GM12878 (cell line): ENCODE results near the gene ZBTB4. TPM values are rescaled to one million over a fixed set of nuclear protein-coding genes. Genes with fewer than 3 reads are reported as not detected.

Experiments used
- ATF7 ChIP-seq: fragments of 450-650 bp; IDR thresholded peaks from 2 replicates; pipeline ENCODE4 v1.6.1; 2016; ENCODE audit warnings: low read depth, mild to moderate bottlenecking
- BHLHE40 ChIP-seq, 2 experiments: fragments of 450-650 bp in 1 of 2; IDR thresholded peaks; 2 replicates each; pipeline ENCODE4 v1.6.1; 2011 to 2017; ENCODE audit warnings: low read depth in 2 of 2, borderline replicate concordance in 1 of 2, improper control_type of control experiment in 1 of 2, low read length in 1 of 2, mild to moderate bottlenecking in 1 of 2
- CBFB ChIP-seq: IDR thresholded peaks from 2 replicates; pipeline ENCODE4 v1.6.1; 2016; ENCODE audit warnings: antibody characterized with exemption, low read depth
- CBX3 ChIP-seq: fragments of 200-600 bp; sonication (generic); IDR thresholded peaks from 2 replicates; pipeline ENCODE4 v1.6.1; 2016; ENCODE audit warnings: low read depth, borderline replicate concordance
- CREB1 ChIP-seq: IDR thresholded peaks from 2 replicates; pipeline ENCODE4 v1.6.1; 2012; ENCODE audit warnings: low read depth, mild to moderate bottlenecking, inconsistent platforms
- EGR1 ChIP-seq, 2 experiments: IDR thresholded peaks; 1 replicate in 1 of 2; 2 replicates in 1 of 2; pipeline ENCODE4 v1.6.1; 2011 to 2012; ENCODE audit warnings: low read depth in 2 of 2, low read length in 2 of 2, borderline replicate concordance in 1 of 2, mild to moderate bottlenecking in 1 of 2, moderate library complexity in 1 of 2
- EP300 ChIP-seq, 2 experiments: fragments of 150-350 bp in 1 of 2; IDR thresholded peaks; 2 replicates each; pipeline ENCODE4 v1.6.1; 2011 to 2012; ENCODE audit warnings: low read depth in 2 of 2, low read length in 2 of 2, borderline replicate concordance in 1 of 2, improper control_type of control experiment in 1 of 2, inconsistent platforms in 1 of 2; ENCODE audit not compliant: control insufficient read depth in 1 of 2
- HDAC2 ChIP-seq: fragments of 200-600 bp; sonication (generic); IDR thresholded peaks from 2 replicates; pipeline ENCODE4 v1.6.1; 2017
- JUNB ChIP-seq: IDR thresholded peaks from 2 replicates; pipeline ENCODE4 v1.6.1; 2016; ENCODE audit warnings: antibody characterized with exemption, mild to moderate bottlenecking
- LARP7 ChIP-seq: fragments of 450-650 bp; IDR thresholded peaks from 2 replicates; pipeline ENCODE4 v1.6.1; 2017; ENCODE audit warnings: mild to moderate bottlenecking
- MXI1 ChIP-seq: fragments of 150-350 bp; IDR thresholded peaks from 2 replicates; pipeline ENCODE4 v1.6.1; 2011; ENCODE audit warnings: low read depth, mild to moderate bottlenecking, inconsistent platforms, low read length, improper control_type of control experiment
- MYB ChIP-seq: fragments of 150-350 bp; IDR thresholded peaks from 2 replicates; pipeline ENCODE4 v1.6.1; 2014; ENCODE audit warnings: mild to moderate bottlenecking, low read depth, low read length, borderline replicate concordance
- NBN ChIP-seq: fragments of 450-650 bp; IDR thresholded peaks from 2 replicates; pipeline ENCODE4 v1.6.1; 2016
- NFIC ChIP-seq: IDR thresholded peaks from 2 replicates; pipeline ENCODE4 v1.6.1; 2012; ENCODE audit warnings: low read depth, mild to moderate bottlenecking, inconsistent platforms, low read length, moderate library complexity
- NR2C2 ChIP-seq: IDR thresholded peaks from 2 replicates; pipeline ENCODE4 v1.6.1; 2011; ENCODE audit warnings: borderline replicate concordance, low read depth; ENCODE audit not compliant: control insufficient read depth, insufficient read length
- PAX8 ChIP-seq: fragments of 450-650 bp; IDR thresholded peaks from 2 replicates; pipeline ENCODE4 v1.6.1; 2017; ENCODE audit warnings: mild to moderate bottlenecking, moderate library complexity
- POU2F2 ChIP-seq: IDR thresholded peaks from 3 replicates; pipeline ENCODE4 v1.6.1; 2011; ENCODE audit warnings: low read depth, mild to moderate bottlenecking, low read length, borderline replicate concordance
- RAD21 ChIP-seq: IDR thresholded peaks from 2 replicates; pipeline ENCODE4 v1.6.1; 2011; ENCODE audit warnings: mild to moderate bottlenecking, low read depth, low read length, moderate library complexity; ENCODE audit not compliant: insufficient read depth
- RCOR1 ChIP-seq: conservative IDR thresholded peaks from 2 replicates; pipeline ENCODE4 v1.6.1; 2012; ENCODE audit warnings: low read depth, low read length, improper control_type of control experiment
- SIX5 ChIP-seq: IDR thresholded peaks from 2 replicates; pipeline ENCODE4 v1.6.1; 2011; ENCODE audit warnings: mild to moderate bottlenecking, low read depth, low read length, moderate library complexity; ENCODE audit not compliant: severe bottlenecking
- SMC3 ChIP-seq: IDR thresholded peaks from 2 replicates; pipeline ENCODE4 v1.6.1; 2011; ENCODE audit warnings: low read length, improper control_type of control experiment, borderline replicate concordance
- SPI1 ChIP-seq: IDR thresholded peaks from 2 replicates; pipeline ENCODE4 v1.6.1; 2011; ENCODE audit warnings: low read depth, mild to moderate bottlenecking, low read length, moderate library complexity, borderline replicate concordance; ENCODE audit not compliant: insufficient read depth
- YY1 ChIP-seq: IDR thresholded peaks from 2 replicates; pipeline ENCODE4 v1.6.1; 2011; ENCODE audit warnings: low read depth, mild to moderate bottlenecking, low read length
- ZNF24 ChIP-seq: fragments of 450-650 bp; IDR thresholded peaks from 2 replicates; pipeline ENCODE4 v1.6.1; 2017; ENCODE audit warnings: antibody characterized with exemption, mild to moderate bottlenecking
- ZSCAN29 ChIP-seq: fragments of 450-650 bp; IDR thresholded peaks from 2 replicates; pipeline ENCODE4 v1.6.1; 2017; ENCODE audit warnings: mild to moderate bottlenecking, moderate library complexity
- polyA plus RNA-seq, 11 experiments: library from polyadenylated mRNA; depleted of rRNA in 4 of 11; unstranded in 6 of 11; stranded (reverse) in 5 of 11; fragments of >200 nt; fragmentation: Nextera tagmentation in 4 of 11; fragmentation: Illumina TruSeq in 1 of 11; extraction: Ambion mirVana in 4 of 11; extraction: Trizol in 1 of 11; gene quantifications; 1 replicate in 1 of 11; 2 replicates in 10 of 11; pipeline versions ENCODE4 v1.2.1 to v1.2.3, GENCODE V29; 2011 to 2016; ENCODE audit warnings: inconsistent platforms in 2 of 11, missing spikeins in 2 of 11, low read depth in 1 of 11
- total RNA-seq, 4 experiments: library from RNA; depleted of rRNA in 3 of 4; stranded (reverse); fragments of >200 nt in 3 of 4; fragmentation: Illumina TruSeq in 1 of 4; extraction: Trizol in 1 of 4; gene quantifications; 2 replicates each; pipeline versions ENCODE4 v1.2.1 to v1.2.3, GENCODE V29; 2013 to 2021
- TF ChIP-seq, protein P1 (sequence below): IDR thresholded peaks from 2 replicates; pipeline ENCODE4 v1.6.1; 2011; ENCODE audit warnings: borderline replicate concordance, low read depth, mild to moderate bottlenecking, moderate library complexity, mixed read lengths, low read length; ENCODE audit not compliant: insufficient read depth; ENCODE audit errors: extremely low read length
- TF ChIP-seq, protein P2 (sequence below): IDR thresholded peaks from 2 replicates; pipeline ENCODE4 v1.6.1; 2012; ENCODE audit warnings: low read depth, low read length, improper control_type of control experiment
- TF ChIP-seq, protein P3 (sequence below): fragments of 450-650 bp; conservative IDR thresholded peaks from 2 replicates; pipeline ENCODE4 v1.6.1; 2017; ENCODE audit warnings: mild to moderate bottlenecking, moderate library complexity

ZBTB4 gene
- total and polyA plus RNA-seq, 10 of the 15 experiments (the other 5 are each of a cell fraction or from before 2014, with no cell fraction given), result 2.0 to 14.9 (median 6.9) TPM

DNA sequence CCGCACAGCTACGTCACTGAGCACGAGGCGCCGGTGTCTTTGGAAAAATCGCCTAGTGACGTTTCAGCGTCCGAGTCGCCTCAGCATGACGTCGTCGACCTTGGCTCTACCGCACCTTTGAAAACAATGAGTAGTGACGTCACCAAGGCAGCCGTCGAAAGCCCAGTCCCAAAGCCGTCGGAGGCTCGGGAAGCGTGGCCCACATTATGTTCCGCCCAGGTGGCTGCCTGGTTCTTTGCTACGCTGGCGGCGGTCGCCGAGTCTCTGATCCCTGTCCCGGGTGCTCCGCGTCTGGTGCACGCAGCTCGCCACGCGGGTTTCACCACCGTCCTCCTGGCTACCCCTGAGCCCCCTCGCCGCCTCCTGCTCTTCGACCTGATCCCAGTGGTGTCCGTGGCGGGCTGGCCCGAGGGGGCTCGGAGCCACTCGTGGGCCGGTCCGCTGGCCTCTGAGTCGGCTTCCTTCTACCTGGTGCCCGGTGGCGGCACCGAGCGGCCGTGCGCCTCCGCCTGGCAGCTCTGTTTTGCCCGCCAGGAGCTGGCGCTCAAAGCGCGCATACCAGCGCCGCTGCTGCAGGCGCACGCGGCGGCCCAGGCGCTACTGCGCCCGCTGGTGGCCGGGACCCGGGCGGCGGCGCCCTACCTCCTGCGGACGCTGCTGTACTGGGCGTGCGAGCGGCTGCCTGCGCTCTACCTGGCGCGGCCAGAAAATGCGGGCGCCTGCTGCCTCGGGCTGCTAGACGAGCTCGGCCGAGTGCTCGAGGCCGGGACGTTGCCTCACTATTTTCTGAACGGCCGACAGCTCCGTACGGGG is 42.7 kb downstream of the ZBTB4 start (continued):
- TF ChIP-seq, protein P1, sequence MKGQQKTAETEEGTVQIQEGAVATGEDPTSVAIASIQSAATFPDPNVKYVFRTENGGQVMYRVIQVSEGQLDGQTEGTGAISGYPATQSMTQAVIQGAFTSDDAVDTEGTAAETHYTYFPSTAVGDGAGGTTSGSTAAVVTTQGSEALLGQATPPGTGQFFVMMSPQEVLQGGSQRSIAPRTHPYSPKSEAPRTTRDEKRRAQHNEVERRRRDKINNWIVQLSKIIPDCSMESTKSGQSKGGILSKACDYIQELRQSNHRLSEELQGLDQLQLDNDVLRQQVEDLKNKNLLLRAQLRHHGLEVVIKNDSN, result no peak
- no peak for TF ChIP-seq RCOR1
- no peak for TF ChIP-seq HDAC2
- no peak for TF ChIP-seq JUNB
- TF ChIP-seq NR2C2, result no peak
- TF ChIP-seq MXI1, result peak; percentile 70
- peak; percentile 93 for TF ChIP-seq ATF7
- TF ChIP-seq SIX5, result no peak
- TF ChIP-seq LARP7, result peak; percentile 87
- no peak for TF ChIP-seq PAX8
- peak in 1 of 2 experiments; percentile 27; a peak in 1 of 3 replicates for TF ChIP-seq EGR1 (IDR thresholded peaks at IDR 0.05; ENCODE audit: borderline replicate concordance in 1 of 2, low read depth in 2 of 2, low read length in 2 of 2)
- peak; percentile 63 for TF ChIP-seq SMC3
- peak; percentile 59 for TF ChIP-seq RAD21
- TF ChIP-seq ZNF24, result peak; percentile 62; the same call in 1 of the 2 replicates
- TF ChIP-seq EP300 (IDR thresholded peaks at IDR 0.05; ENCODE audit: borderline replicate concordance in 1 of 2, control insufficient read depth in 1 of 2, low read depth in 2 of 2, low read length in 2 of 2), result 0 out of 4 replicates have a peak, but pooled peaks of 1 of the 2 experiments have one; percentile 16
- peak; percentile 66 for TF ChIP-seq NBN
- TF ChIP-seq, protein P2, sequence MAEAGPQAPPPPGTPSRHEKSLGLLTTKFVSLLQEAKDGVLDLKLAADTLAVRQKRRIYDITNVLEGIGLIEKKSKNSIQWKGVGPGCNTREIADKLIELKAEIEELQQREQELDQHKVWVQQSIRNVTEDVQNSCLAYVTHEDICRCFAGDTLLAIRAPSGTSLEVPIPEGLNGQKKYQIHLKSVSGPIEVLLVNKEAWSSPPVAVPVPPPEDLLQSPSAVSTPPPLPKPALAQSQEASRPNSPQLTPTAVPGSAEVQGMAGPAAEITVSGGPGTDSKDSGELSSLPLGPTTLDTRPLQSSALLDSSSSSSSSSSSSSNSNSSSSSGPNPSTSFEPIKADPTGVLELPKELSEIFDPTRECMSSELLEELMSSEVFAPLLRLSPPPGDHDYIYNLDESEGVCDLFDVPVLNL, result 0 out of 2 replicates have a peak, but pooled peaks have one; percentile 24
- no peak for TF ChIP-seq ZSCAN29
- no peak for TF ChIP-seq SPI1
- no peak for TF ChIP-seq CBFB
- TF ChIP-seq, protein P3, sequence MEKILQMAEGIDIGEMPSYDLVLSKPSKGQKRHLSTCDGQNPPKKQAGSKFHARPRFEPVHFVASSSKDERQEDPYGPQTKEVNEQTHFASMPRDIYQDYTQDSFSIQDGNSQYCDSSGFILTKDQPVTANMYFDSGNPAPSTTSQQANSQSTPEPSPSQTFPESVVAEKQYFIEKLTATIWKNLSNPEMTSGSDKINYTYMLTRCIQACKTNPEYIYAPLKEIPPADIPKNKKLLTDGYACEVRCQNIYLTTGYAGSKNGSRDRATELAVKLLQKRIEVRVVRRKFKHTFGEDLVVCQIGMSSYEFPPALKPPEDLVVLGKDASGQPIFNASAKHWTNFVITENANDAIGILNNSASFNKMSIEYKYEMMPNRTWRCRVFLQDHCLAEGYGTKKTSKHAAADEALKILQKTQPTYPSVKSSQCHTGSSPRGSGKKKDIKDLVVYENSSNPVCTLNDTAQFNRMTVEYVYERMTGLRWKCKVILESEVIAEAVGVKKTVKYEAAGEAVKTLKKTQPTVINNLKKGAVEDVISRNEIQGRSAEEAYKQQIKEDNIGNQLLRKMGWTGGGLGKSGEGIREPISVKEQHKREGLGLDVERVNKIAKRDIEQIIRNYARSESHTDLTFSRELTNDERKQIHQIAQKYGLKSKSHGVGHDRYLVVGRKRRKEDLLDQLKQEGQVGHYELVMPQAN, result peak; percentile 80
- TF ChIP-seq MYB, result no peak
- no peak for TF ChIP-seq NFIC
- TF ChIP-seq POU2F2, result peak; percentile 14; the same call in 1 of the 3 replicates
- peak; percentile 91 for TF ChIP-seq CREB1
- TF ChIP-seq YY1, result peak; percentile 71
- TF ChIP-seq BHLHE40 (IDR thresholded peaks at IDR 0.05; ENCODE audit: borderline replicate concordance in 1 of 2, low read depth in 2 of 2, low read length in 1 of 2), result peak; percentile 71 to 89; a peak in 3 of 4 replicates
- TF ChIP-seq CBX3, result no peak
